Ishikawa (cell line): ENCODE data around the gene EMILIN3.

Experiments used
- EP300 ChIP-seq: IDR thresholded peaks from 2 replicates; pipeline ENCODE4 v1.6.1; 2012; ENCODE audit warnings: borderline replicate concordance
- FOXM1 ChIP-seq: IDR thresholded peaks from 2 replicates; pipeline ENCODE4 v1.6.1; 2012; ENCODE audit warnings: low read depth, borderline replicate concordance
- MAX ChIP-seq: IDR thresholded peaks from 2 replicates; pipeline ENCODE4 v1.6.1; 2012
- NFIC ChIP-seq: IDR thresholded peaks from 2 replicates; pipeline ENCODE4 v1.6.1; 2012
- RAD21 ChIP-seq: IDR thresholded peaks from 2 replicates; pipeline ENCODE4 v1.6.1; 2012; ENCODE audit warnings: low read depth
- YY1 ChIP-seq: IDR thresholded peaks from 2 replicates; pipeline ENCODE4 v1.6.1; 2012; ENCODE audit warnings: low read depth
- TF ChIP-seq, protein P1 (sequence below): IDR thresholded peaks from 2 replicates; pipeline ENCODE4 v1.6.1; 2012; ENCODE audit warnings: low read depth, mild to moderate bottlenecking

DNA sequence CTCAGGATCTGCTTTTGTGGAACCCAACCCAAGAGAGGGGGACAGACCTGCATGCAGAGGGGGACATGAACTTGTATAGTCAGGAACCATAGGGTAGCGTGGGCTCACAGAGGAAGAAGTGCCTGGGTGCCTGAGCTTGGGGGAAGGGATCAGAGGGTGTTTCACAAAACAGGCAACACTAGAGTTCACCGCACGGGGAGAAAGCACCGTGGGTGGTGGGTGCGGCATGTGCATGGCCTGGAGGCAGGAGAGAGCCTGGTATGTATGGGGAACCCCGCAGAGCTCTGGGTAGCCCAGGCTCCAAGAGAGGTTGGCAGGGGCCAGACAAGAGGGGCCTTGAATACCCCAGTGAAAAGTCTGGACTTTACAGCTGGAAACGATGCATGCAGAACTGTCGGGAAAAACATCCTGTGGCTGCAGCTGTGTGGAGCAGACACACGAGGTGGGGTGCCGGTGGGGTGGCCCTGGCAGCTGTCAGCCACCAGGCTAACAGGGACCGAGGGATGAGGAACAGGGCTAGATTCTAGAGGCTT, 6.7 kb upstream of the EMILIN3 start:
- TF ChIP-seq EP300 (no peak), RAD21 (no peak), YY1 (no peak), FOXM1 (no peak), MAX (no peak), NFIC (no peak)
- TF ChIP-seq, protein P1, sequence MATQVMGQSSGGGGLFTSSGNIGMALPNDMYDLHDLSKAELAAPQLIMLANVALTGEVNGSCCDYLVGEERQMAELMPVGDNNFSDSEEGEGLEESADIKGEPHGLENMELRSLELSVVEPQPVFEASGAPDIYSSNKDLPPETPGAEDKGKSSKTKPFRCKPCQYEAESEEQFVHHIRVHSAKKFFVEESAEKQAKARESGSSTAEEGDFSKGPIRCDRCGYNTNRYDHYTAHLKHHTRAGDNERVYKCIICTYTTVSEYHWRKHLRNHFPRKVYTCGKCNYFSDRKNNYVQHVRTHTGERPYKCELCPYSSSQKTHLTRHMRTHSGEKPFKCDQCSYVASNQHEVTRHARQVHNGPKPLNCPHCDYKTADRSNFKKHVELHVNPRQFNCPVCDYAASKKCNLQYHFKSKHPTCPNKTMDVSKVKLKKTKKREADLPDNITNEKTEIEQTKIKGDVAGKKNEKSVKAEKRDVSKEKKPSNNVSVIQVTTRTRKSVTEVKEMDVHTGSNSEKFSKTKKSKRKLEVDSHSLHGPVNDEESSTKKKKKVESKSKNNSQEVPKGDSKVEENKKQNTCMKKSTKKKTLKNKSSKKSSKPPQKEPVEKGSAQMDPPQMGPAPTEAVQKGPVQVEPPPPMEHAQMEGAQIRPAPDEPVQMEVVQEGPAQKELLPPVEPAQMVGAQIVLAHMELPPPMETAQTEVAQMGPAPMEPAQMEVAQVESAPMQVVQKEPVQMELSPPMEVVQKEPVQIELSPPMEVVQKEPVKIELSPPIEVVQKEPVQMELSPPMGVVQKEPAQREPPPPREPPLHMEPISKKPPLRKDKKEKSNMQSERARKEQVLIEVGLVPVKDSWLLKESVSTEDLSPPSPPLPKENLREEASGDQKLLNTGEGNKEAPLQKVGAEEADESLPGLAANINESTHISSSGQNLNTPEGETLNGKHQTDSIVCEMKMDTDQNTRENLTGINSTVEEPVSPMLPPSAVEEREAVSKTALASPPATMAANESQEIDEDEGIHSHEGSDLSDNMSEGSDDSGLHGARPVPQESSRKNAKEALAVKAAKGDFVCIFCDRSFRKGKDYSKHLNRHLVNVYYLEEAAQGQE, result no peak
